Measurements from ENCODE around the gene TTLL3.

The TTLL3 gene

DNA sequence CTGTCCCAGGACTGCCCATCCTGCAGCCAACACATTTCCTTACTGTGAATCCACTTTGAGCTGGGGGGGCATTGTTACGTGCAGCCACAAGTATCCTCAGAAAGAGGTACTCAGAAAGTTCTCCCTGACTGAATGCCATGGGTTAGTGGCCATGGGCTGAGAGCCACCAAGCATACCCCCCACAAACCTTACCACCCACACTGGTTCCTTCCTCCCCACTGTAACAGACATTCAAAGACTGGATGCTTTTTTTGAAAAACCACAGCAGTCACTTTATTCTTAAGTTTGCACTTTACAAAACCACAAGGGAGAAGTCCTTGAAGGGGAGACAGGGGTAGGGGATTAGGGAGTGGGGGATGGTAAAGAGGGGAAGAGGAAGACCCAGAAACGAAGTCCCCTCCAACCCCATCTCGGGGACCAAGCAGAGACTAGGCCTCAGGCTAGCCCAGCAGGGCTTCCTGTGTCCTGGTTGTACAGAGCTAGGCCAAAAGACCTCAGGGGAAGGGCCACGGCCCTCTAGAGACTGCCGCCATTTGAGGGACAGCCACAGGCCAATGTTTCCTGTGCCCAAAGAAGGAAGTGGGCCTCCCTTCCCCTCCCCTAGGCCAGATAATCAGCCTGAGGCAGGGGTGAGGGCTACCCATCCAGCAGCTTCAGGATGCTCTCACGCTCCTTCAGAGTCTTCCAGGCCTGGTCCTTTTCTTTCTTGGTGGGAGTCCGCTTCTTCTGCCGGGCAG is 30.2 kb upstream of the TTLL3 start:
- DNase-seq (ENCODE audit: low read depth) = no peak
- no peak overlapping the region for H3K4me3 ChIP-seq (ENCODE audit: low read depth, low read length)

DNA sequence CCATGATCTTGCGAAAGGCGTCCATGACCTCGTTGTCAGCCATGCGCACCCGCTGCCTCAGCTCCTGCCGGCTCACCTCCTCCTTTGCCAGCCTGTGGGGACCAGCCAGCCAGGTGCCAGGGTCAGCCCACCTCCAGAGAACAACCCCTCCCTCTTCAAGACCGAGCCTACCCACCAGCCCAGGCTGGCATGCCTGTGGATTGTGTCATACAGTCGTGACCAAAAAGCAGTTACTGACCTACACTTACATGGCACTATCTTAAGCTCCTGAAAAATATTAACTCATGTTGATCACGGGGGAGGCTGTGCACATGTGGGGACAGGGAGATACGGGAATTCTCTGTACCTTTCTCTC is 29.6 kb upstream of the TTLL3 start:
- H3K4me3 ChIP-seq (ENCODE audit: low read depth, low read length) = no peak overlapping the region
- no peak for DNase-seq (ENCODE audit: low read depth)

DNA sequence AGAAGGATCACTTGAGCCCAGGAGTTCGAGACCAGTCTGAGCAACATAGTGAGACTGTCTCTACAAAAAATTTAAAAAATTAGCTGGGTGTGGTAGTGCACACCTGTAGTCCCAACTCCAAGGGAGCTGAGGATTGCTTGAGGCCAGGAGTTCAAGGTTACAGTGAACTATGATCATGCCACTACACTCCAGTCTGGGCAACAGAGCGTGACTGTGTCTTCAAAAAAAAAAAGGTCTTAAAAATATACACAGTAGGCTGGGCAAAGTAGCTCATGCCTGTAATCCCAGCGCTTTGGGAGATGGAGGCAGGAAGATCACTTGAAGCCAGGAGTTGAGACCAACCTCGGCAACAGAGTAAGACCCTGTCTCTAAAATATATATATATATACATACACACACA is 29.2 kb upstream of the TTLL3 start:
- no peak overlapping the region for H3K4me3 ChIP-seq (ENCODE audit: low read depth, low read length)
- DNase-seq (ENCODE audit: low read depth) = no peak

DNA sequence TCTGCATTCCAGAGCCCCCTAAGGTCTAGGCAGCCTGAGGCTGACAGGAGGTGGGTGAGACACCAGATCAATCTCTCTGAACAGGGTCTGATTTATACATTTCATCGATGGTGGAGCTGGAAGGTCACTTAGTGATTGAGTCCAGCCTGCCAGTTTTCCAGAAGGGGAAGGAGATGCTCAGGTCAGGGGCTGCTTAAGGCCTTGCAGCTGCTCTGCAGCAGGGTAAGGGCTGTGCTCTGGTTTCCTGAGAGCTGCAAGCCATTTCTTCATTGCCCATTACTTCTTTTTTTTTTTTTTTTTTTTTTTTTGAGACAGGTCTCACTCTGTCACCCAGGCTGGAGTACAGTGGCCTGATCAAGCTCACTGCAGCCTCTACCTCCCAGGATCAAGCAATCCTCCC is 28.5 kb upstream of the TTLL3 start:
- DNase-seq (ENCODE audit: low read depth) = no peak
- H3K4me3 ChIP-seq (ENCODE audit: low read depth, low read length) = no peak overlapping the region

DNA sequence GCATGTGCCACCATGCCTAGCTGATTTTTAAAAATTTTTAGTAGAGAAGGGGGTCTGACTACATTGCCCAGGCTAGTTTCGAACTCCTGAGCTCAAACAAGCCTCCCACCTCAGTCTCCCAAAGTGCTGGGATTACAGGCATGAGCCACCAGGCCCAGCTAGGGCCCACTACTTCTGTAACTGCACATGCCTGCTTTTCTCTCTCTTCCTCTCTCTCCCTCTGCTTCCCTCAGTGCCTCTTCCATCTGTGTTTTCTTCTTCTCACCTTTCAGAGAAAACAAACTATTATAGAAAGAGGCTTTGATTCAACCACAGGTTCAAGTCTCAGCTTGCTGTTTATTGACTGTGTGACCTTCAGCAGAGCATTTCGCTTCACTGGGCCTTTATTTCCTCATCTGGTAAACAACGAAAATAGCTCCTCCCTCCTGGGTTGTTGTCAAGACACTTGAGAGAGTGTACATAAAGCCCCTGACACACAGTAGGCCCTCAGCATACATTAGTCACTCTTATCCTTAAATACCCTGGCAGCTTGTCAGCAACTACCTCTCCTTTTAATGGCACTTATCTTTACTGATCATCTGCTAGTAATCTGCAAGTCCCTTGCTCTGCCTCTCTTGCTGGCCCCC is 28.0 kb upstream of the TTLL3 start:
- no peak overlapping the region for H3K4me3 ChIP-seq (ENCODE audit: low read depth, low read length)
- DNase-seq (ENCODE audit: low read depth) = no peak

DNA sequence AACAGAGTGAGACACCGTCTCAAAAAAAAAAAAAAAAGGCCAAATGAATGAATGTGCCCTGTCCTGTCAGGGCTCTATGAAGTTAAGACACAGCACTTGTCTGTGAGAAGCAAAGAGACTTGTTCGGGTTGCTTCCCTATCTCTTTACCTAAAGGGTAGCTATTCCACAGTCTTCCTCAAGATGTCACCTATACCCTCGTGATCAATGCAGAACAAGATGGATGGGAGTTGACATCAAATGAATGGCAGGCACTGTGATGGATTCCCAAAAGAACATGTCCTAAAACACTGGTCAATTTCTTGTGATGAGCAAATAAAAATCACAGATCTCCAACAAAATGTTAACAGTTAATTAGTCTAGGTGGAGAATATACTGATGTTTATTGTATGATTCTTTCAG is 27.3 kb upstream of the TTLL3 start:
- no peak for DNase-seq (ENCODE audit: low read depth)
- no peak overlapping the region for H3K4me3 ChIP-seq (ENCODE audit: low read depth, low read length)

DNA sequence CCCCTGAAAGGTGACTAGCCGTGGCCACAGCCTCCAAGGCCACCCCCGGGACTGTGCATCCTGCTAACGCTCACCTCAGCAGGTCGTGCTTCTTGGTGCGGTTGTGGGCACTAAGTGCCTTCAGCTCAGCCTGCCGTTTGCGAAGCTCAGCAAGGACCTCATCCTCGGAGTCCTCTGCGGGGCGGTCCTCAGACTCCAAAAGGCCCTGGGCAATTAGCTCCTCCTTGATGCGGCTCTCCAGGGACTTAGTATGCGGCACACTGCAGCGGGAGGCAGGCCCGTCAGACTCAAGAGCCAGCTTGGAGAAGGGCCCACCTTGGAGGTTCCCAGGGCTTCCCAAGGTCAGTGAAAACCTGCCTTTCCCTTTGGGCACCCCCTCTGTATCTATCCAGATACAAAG is 26.1 kb upstream of the TTLL3 start:
- DNase-seq (ENCODE audit: low read depth) = no peak

DNA sequence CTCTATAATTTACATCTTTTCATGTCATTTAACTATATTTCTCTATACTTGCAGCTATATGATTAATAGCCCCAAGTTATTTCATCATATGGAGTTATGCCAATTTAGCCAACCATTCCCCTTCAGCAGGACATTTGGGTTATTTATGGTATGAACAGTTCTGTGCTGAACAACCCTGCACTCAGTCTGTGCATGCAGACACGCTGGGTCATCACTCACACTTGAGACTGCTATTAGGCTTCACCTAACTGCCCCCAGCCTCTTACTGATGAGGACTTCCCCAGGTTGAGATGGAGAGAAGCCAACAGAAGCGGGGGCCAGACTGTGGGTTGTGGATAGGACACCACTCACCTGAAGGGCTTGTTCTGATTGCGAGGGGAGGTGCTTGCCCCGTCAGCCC is 25.1 kb upstream of the TTLL3 start:
- DNase-seq (ENCODE audit: low read depth) = no peak
- no peak overlapping the region for H3K4me3 ChIP-seq (ENCODE audit: low read depth, low read length)

More for the DNA sequence above, 26.1 kb upstream of the TTLL3 start:
- H3K4me3 ChIP-seq (ENCODE audit: low read depth, low read length) = no peak overlapping the region

DNA sequence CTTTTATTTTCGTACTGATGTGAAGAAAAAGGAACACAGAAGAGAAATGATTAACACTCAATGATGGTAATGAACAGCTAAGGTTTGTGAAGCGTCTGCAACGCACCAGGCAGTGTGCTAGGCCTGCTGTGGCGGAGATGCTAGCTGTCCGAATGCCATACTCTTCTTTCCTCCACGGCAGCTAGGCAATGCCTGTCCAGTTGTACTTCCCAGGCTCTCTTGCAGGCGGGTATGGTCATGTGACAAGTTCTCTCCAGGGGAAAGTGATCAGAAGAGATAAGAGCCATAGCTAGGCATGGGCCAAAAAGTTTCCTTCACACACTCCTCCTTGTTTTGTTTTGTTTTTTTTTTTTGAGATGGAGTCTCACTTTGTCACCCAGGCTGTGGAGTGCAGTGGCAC is 24.5 kb upstream of the TTLL3 start:
- H3K4me3 ChIP-seq (ENCODE audit: low read depth, low read length) = no peak overlapping the region
- DNase-seq (ENCODE audit: low read depth) = no peak

DNA sequence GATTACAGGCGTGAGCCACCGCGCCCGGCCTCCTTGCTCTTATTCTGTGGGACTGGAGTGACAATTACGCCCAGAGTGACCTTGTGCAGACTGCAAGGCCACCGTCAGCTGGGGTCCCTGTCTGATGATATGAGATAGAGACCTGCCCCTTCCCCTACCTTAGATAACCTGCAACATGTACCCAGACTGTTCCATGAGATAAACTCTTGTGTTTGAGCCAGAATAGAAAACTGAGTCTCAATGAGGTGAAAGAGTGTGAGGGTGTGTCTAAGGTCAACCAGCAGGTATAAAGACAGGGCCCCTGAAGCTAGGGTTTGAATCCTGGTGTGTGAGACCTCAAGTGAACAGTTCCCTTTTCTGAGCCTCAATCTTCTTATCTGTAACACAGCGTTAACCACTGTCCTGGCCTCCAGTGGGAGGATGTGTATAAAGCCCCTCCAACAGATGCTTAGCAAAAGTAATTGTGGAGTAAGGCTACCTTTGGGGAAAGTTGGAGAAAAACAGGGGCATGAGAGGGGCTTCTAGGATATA is 23.8 kb upstream of the TTLL3 start:
- H3K4me3 ChIP-seq (ENCODE audit: low read depth, low read length) = no peak overlapping the region
- no peak for DNase-seq (ENCODE audit: low read depth)

DNA sequence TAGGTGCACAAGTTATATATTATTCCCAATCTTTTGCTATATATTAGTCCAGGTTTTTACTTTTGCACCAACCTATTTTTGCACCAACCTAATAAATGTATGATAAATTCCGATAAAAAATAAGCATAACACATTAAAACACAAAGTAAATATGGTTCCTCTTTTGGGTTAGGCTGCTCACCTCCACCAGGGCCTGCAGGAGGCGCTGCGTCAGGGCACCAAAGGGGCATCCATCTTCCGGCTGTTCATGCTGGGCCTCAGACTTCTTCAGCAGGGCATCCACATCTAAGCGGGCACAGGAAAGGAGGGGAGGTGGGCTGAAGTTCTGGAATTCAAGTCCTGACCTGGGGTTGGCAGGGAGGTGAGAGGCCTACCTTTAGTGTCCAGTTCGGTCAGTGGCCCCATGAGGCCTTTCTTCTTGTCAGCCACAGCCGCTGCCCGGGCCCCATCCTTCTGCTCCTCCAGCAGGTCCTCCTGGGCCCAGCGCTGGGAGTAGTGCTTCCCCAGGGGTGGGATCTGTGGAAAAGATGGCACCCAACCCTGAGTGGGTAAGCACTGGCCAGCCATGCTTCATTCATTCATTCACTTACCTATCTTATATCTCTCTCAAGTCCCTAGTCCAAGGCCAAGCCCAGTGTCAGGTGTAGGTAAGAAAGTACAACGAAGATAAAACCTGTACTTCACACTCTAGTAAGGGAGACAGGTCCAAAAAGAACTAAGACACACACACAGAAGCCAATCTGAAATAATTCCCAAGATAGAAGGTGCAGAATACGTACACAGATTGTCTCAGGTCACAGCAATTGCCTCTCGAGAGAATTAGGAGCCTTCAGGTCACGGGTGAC is 23.0 kb upstream of the TTLL3 start:
- DNase-seq (ENCODE audit: low read depth) = no peak

DNA sequence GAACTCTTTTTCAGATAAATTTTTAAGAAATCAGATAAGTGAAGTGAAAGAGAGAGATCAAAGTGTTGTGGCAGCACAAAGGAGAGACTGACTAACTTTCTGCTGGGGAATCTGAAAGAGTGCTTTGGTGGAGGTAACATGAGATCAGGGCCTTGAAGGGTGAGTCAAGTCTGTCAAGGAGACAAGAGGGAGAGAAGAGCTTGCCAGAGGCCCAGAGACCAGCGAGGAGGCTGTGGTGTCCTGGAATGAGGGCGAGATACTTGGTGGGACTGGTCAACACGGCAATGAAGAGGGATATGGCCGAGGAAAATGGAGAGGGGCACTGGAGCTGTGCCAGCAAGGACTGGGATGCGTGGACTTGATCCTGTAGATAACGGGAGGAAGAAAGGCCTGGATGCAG is 22.3 kb upstream of the TTLL3 start:
- no peak for DNase-seq (ENCODE audit: low read depth)
- no peak overlapping the region for H3K4me3 ChIP-seq (ENCODE audit: low read depth, low read length)

More for the DNA sequence above, 23.0 kb upstream of the TTLL3 start:
- H3K4me3 ChIP-seq (ENCODE audit: low read depth, low read length) = no peak overlapping the region

DNA sequence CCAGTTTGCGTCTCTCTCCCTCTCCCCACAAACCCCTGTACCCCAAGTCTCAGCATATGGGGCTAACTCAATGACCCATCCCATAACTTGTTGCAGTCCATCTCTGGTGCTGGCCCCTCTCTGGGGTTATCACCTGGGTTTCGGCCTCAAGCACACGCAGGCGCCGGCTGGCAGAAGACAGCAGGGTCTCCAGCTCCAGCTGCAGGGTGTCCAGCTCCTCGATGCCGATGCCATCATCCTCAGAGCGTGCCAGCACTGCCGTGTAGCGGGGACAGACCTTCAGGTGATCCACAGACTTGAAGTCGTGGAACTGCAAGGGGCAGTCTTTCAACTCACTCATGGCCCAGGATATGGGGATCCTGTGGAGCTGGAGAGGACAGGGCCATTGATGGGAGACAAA is 18.9 kb upstream of the TTLL3 start:
- no peak overlapping the region for H3K4me3 ChIP-seq (ENCODE audit: low read depth, low read length)

DNA sequence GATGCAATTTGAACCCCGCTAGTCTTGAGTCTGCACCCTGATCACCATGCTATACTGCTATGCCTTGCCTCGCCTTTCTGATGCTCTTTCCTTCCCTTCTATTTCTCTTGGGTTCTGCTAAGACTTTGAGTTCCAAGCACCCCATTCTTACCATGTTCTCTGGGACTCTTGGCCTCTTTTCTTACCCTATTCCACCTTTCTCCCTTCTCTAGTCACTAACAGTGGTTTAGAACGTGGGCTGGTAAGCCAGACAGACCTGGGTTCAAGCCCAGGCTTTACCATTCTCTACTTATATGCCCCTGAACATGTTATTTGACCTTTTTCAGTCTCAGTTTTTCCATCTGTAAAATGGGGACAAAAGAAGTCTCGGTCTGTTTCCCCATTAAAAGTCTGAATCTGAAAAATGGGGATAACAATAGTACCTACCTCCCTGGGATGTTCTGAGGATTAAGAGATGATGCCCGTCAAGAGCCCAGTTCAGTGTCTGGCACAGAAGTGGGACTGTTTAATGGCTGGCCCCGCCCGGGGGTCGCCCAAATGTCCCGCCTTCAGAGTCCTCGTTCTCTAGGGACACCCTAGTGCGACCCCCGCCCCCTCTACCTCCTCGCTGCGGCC is 18.2 kb upstream of the TTLL3 start:
- no peak for DNase-seq (ENCODE audit: low read depth)
- peak overlapping the region; percentile 94 for H3K4me3 ChIP-seq (ENCODE audit: low read depth, low read length)

More for the DNA sequence above, 18.9 kb upstream of the TTLL3 start:
- no peak for DNase-seq (ENCODE audit: low read depth)

DNA sequence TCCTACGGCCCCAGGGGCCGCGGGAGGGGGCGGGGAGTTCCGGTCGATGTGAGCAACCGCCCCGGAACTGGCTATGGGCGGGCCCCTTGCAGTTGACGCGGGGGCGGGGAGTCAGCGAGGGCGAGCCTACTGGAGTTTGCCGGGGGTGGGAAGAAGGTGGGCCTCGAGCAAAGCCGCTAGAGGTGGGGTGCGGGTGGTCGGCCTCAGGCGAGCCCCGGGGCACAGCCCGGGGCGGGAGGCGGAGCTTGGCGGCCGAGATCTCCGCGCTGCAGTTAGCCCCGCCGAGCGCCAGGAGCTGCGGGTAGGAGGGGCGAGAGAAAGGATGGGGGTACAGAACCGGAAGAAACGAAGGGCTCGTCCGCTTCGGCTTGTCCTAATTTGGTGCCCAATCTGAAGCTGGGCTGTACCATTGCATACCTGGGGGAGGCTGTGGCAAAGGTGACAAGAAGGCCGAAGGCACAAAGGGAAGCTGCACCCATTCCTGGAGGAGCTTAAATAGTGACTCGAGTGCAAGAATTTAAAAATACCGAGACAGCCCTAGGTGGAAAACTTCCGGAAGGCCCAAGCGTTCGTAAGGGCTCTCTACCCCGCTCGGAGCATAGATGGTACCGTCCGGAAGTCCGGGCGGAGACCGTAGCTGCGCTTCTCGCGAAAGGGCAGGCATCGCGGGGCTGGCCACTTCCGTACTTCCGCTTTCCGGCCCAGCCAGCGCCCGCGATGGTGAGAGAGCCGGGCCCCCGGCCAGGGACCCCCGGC is 17.5 kb upstream of the TTLL3 start, which contains the start of the genes ARPC4 and TADA3:
TSS of gene ARPC4 (plus strand) at position 678 of the 756 bp plus-strand sequence. CDS start at position 718, 40 bp downstream.
TSS of gene TADA3 (minus strand) at position 69 of the 756 bp plus-strand sequence. CDS start 1,007 bp downstream, outside the sequence.
- H3K4me3 ChIP-seq (ENCODE audit: low read depth, low read length) = peak within 1 kb of the TSS; percentile 94
- peak; percentile 88 for DNase-seq (ENCODE audit: low read depth)

DNA sequence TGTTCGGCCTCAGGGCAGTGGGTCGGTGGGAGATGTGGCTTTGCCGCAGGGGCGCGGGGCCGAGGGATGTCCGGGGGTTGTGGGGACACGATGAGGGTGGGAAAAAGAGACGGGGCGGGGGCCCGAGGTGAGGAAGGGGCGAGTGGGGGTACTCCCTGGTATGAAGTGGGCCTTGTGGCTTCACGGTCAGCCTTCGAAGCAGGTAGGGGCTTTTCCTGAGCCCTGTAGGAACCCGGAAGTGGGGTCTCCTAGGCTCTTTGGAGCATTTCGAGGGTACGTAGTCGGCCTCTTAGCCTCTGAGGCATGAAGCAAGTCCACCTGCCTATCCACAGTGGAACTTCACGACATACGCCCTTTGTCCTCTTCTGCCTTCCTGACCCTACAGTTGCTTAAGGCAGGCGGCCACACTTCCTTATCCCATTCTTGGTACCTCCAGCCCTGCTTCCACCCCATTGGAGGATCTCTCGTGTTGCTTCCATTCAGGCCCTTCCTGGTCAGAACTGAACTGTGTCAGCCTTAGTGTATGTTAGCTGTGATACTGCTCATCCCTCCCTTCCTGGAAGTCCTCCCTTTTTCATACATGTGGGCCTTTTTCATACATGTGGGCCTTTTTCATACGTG is 16.8 kb upstream of the TTLL3 start:
- DNase-seq (ENCODE audit: low read depth) = no peak
- H3K4me3 ChIP-seq (ENCODE audit: low read depth, low read length) = peak overlapping the region; percentile 94

DNA sequence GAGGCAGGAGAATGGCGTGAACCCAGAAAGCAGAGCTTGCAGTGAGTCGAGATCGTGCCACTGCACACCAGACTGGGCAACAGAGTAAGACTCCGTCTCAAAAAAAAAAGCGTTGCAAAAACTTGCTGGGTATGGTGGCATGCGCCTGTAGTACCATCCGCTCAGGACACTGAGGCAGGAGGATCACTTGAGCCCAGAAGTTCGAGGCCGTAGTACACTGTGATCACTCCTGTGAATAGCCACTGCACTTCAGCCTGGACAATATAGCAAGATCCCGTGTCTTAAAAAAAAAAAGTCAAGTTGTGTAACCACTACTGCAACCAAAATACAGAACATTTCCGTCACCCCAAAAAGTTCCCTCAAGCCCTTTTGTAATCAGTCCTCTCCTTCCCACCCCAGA is 15.7 kb upstream of the TTLL3 start:
- no peak overlapping the region for H3K4me3 ChIP-seq (ENCODE audit: low read depth, low read length)
- no peak for DNase-seq (ENCODE audit: low read depth)

DNA sequence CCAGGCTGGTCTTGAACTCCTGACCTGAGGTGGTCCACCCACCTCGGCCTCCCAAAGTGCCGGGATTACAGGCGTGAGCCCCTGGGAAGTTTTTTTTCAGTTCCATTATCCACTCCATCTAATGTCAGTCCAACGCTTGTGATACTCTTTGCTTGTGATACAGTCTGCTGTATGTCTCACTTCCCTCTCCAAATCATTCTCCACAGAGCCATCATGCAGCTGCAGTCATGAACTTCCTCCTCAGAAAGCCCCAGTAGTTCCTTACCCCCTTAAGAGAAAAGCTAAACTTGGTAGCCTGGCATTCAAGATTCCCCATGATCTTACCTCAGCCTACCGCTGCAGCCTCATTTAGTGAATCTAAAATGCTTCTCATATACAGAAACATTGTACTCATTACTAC is 14.9 kb upstream of the TTLL3 start:
- H3K4me3 ChIP-seq (ENCODE audit: low read depth, low read length) = no peak overlapping the region
- no peak for DNase-seq (ENCODE audit: low read depth)
